Keratinocyte (primary cell): Measurements from ENCODE around the gene RBM19.

Experiments used
- EZH2 ChIP-seq: IDR thresholded peaks from one replicate; pipeline ENCODE4 v1.6.1; 2012; ENCODE audit warnings: inconsistent platforms, mild to moderate bottlenecking, low read length, moderate library complexity
- TF ChIP-seq, protein P1 (sequence below), 3 experiments: IDR thresholded peaks in 1 of 3; conservative IDR thresholded peaks in 1 of 3; optimal IDR thresholded peaks in 1 of 3; 2 replicates in 2 of 3; 3 replicates in 1 of 3; pipeline versions ENCODE3 to v1.5.1; 2011; ENCODE audit warnings: low read length in 3 of 3, mild to moderate bottlenecking in 3 of 3, moderate library complexity in 2 of 3, control low read depth in 1 of 3, inconsistent platforms in 1 of 3; ENCODE audit not compliant: insufficient read depth in 2 of 3; ENCODE audit errors: extremely low read depth in 1 of 3

DNA sequence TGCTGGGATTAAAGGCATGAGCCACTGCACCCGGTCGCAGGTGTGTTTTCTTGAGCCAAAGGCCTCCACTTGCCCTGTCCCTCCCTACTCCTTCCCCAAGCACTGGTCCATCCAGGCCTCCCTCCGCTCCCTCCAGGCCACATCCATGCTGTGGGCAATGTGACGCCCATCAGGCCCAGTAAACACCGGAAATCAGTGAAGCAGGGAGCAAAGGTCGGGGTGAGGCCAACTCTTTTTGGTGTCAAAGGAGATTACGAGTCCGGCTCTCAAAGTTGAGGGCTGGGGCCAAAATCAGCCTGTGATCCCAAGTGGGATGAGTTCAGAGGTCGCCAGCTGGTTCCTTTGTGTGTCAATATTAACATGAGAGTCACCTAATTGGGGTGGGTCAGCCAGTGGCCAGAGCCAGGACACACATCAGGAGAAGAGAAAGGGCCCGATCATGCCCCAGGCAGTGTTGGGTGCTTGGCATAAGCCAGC, 195.7 kb downstream of the RBM19 start:
- TF ChIP-seq, protein P1, sequence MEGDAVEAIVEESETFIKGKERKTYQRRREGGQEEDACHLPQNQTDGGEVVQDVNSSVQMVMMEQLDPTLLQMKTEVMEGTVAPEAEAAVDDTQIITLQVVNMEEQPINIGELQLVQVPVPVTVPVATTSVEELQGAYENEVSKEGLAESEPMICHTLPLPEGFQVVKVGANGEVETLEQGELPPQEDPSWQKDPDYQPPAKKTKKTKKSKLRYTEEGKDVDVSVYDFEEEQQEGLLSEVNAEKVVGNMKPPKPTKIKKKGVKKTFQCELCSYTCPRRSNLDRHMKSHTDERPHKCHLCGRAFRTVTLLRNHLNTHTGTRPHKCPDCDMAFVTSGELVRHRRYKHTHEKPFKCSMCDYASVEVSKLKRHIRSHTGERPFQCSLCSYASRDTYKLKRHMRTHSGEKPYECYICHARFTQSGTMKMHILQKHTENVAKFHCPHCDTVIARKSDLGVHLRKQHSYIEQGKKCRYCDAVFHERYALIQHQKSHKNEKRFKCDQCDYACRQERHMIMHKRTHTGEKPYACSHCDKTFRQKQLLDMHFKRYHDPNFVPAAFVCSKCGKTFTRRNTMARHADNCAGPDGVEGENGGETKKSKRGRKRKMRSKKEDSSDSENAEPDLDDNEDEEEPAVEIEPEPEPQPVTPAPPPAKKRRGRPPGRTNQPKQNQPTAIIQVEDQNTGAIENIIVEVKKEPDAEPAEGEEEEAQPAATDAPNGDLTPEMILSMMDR (optimal IDR thresholded peaks at IDR 0.05 in 1 of 3, IDR thresholded peaks at IDR 0.05 in 1 of 3, conservative IDR thresholded peaks at IDR 0.05 in 1 of 3; ENCODE audit: extremely low read depth in 1 of 3, insufficient read depth in 2 of 3, low read length in 3 of 3), result no peak
- no peak for TF ChIP-seq EZH2
